HEK293T (cell line): ENCODE results near the gene CD200R1.

Experiments
- CTBP1 ChIP-seq: fragments of 450-650 bp; IDR thresholded peaks from 2 replicates; pipeline ENCODE4 v1.6.1; 2016; ENCODE audit warnings: borderline replicate concordance
- ELF4 ChIP-seq: fragments of 450-650 bp; IDR thresholded peaks from 2 replicates; pipeline ENCODE4 v1.6.1; 2017; ENCODE audit warnings: antibody characterized with exemption
- FOXA1 ChIP-seq: fragments of 450-650 bp; IDR thresholded peaks from 2 replicates; pipeline ENCODE4 v1.6.1; 2016; ENCODE audit warnings: mild to moderate bottlenecking
- FOXK2 ChIP-seq: fragments of 450-650 bp; IDR thresholded peaks from 2 replicates; pipeline ENCODE4 v1.6.1; 2016; ENCODE audit warnings: mild to moderate bottlenecking
- FOXM1 ChIP-seq: fragments of 450-650 bp; IDR thresholded peaks from 2 replicates; pipeline ENCODE4 v1.6.1; 2017; ENCODE audit warnings: mild to moderate bottlenecking, borderline replicate concordance
- L3MBTL2 ChIP-seq: fragments of 450-650 bp; conservative IDR thresholded peaks from 2 replicates; pipeline ENCODE4 v1.6.1; 2016; ENCODE audit warnings: mild to moderate bottlenecking
- LEF1 ChIP-seq: fragments of 450-650 bp; IDR thresholded peaks from 2 replicates; pipeline ENCODE4 v1.6.1; 2017; ENCODE audit warnings: mild to moderate bottlenecking, borderline replicate concordance
- NFRKB ChIP-seq: fragments of 450-650 bp; IDR thresholded peaks from 2 replicates; pipeline ENCODE4 v1.6.1; 2016; ENCODE audit warnings: mild to moderate bottlenecking, moderate library complexity
- PKNOX1 ChIP-seq: fragments of 450-650 bp; IDR thresholded peaks from 2 replicates; pipeline ENCODE4 v1.6.1; 2016
- SP1 ChIP-seq: fragments of 450-650 bp; IDR thresholded peaks from 2 replicates; pipeline ENCODE4 v1.6.1; 2017
- SUZ12 ChIP-seq: fragments of 450-650 bp; IDR thresholded peaks from 2 replicates; pipeline ENCODE4 v1.6.1; 2016; ENCODE audit warnings: mild to moderate bottlenecking

GRCh38 chr3:113002037-113002436, 27.1 kb upstream of the CD200R1 start:
- TF ChIP-seq CTBP1: no peak
- no peak for TF ChIP-seq FOXK2
- TF ChIP-seq PKNOX1: no peak
- no peak for TF ChIP-seq ELF4
- no peak for TF ChIP-seq SP1
- TF ChIP-seq FOXA1: no peak
- no peak for TF ChIP-seq LEF1
- no peak for TF ChIP-seq FOXM1
- TF ChIP-seq NFRKB: no peak
- no peak for TF ChIP-seq SUZ12
- no peak for TF ChIP-seq L3MBTL2
